Activated effector memory CD4-positive, alpha-beta T cell treated with anti-CD3 and anti-CD28 coated beads, Interleukin-2, amount 50 U/mL, for 16 hours (primary cell): ENCODE measurements around the gene PPP1R15A.
"Not testable (repeated sequence)": the region's sequence is repeated elsewhere in the genome, so short reads cannot be mapped to it uniquely, and the experiment has no call there.

Experiments used
- DNase-seq: peaks from one replicate; pipeline ENCODE4 v3.0.0-alpha.2; 2020

Gene PPP1R15A

GRCh38 chr19:48859711-48860572 is 12.3 kb upstream of the PPP1R15A start:
- no peak for DNase-seq

- no peak for DNase-seq
These were observed 10.9 kb upstream of the PPP1R15A start for GRCh38 chr19:48861313-48861712.

GRCh38 chr19:48862827-48863226 is 9.4 kb upstream of the PPP1R15A start:
- DNase-seq: no peak

- DNase-seq: no peak
These were observed 5.5 kb upstream of the PPP1R15A start for GRCh38 chr19:48866692-48867091.

GRCh38 chr19:48867123-48867745 is 5.0 kb upstream of the PPP1R15A start:
- no peak for DNase-seq

- no peak for DNase-seq
These were observed 4.5 kb upstream of the PPP1R15A start for GRCh38 chr19:48867746-48868113.

GRCh38 chr19:48868114-48868886 is 3.9 kb upstream of the PPP1R15A start, which contains the start of gene PLEKHA4:
TSS of gene PLEKHA4 (minus strand) at chr19:48868617. CDS start at chr19:48867620, 997 bp downstream.
- no peak for DNase-seq

- DNase-seq: no peak
These were observed 2.2 kb upstream of the PPP1R15A start for GRCh38 chr19:48870048-48870447.

- not testable (repeated sequence) for DNase-seq
These were observed 595 bp upstream of the PPP1R15A start for GRCh38 chr19:48871471-48872181.

- peak; percentile 89 for DNase-seq
These were observed 759 bp downstream of the PPP1R15A start for GRCh38 chr19:48872884-48873475.

GRCh38 chr19:48873476-48874302 is 1.5 kb downstream of the PPP1R15A start:
- DNase-seq: no peak

- DNase-seq: peak; percentile 82
These were observed 2.3 kb downstream of the PPP1R15A start for GRCh38 chr19:48874303-48875135.

- peak; percentile 84 for DNase-seq
These were observed 4.1 kb downstream of the PPP1R15A start for GRCh38 chr19:48876043-48876981.

- no peak for DNase-seq
These were observed 5.6 kb downstream of the PPP1R15A start for GRCh38 chr19:48877855-48878195.

GRCh38 chr19:48878196-48879024 is 6.2 kb downstream of the PPP1R15A start:
- no peak for DNase-seq

GRCh38 chr19:48879025-48879637 is 6.9 kb downstream of the PPP1R15A start:
- DNase-seq: no peak

GRCh38 chr19:48879696-48880095 is 7.5 kb downstream of the PPP1R15A start:
- DNase-seq: not testable (repeated sequence)
